ENCODE measurements around the gene RNH1. TPM values are rescaled to one million over a fixed set of nuclear protein-coding genes. Genes with fewer than 3 reads are reported as not detected.

Gene RNH1
- total RNA-seq, 2 experiments from 2014 or later: 101 to 102 TPM

- no peaks in the 10 kb centered on the region for H3K36me3 Mint-ChIP-seq (ENCODE audit: low read depth)
- DNase-seq: no peak
- no peaks in the 10 kb centered on the region for H3K27me3 Mint-ChIP-seq (ENCODE audit: low read depth)
- no peaks in the 10 kb centered on the region for H3K9me3 Mint-ChIP-seq
- CTCF ChIA-PET: interaction anchor here (0.6 kb wide), 1 partner anchor 10 kb away, joined by 4 read pairs; no protein-coding TSS in a partner anchor
- H3K4me1 Mint-ChIP-seq (ENCODE audit: low read depth): no peaks in the 10 kb centered on the region
- H3K27ac Mint-ChIP-seq: no peak overlapping the region
- intact Hi-C loops (cut with micrococcal nuclease): no loop called here
- H3K4me3 Mint-ChIP-seq: no peak overlapping the region
Observed at GRCh38 chr11:548700-549603, 41.9 kb upstream of the RNH1 start.

- no peaks in the 10 kb centered on the region for H3K27me3 Mint-ChIP-seq (ENCODE audit: low read depth)
- H3K27ac Mint-ChIP-seq: no peak overlapping the region
- no peak overlapping the region for H3K4me3 Mint-ChIP-seq
- no peaks in the 10 kb centered on the region for H3K36me3 Mint-ChIP-seq (ENCODE audit: low read depth)
- H3K9me3 Mint-ChIP-seq: no peaks in the 10 kb centered on the region
- CTCF ChIA-PET: interaction anchor here (1.2 kb wide), 1 partner anchor 26 kb away, joined by 3 read pairs; no protein-coding TSS in a partner anchor
- DNase-seq: no peak
- H3K4me1 Mint-ChIP-seq (ENCODE audit: low read depth): no peaks in the 10 kb centered on the region
- intact Hi-C loops (cut with micrococcal nuclease): no loop called here
Observed at GRCh38 chr11:545171-545570, 38.1 kb upstream of the RNH1 start.

- no peaks in the 10 kb centered on the region for H3K27me3 Mint-ChIP-seq (ENCODE audit: low read depth)
- H3K4me3 Mint-ChIP-seq: no peak overlapping the region
- intact Hi-C loops (cut with micrococcal nuclease): no loop called here
- no peaks in the 10 kb centered on the region for H3K36me3 Mint-ChIP-seq (ENCODE audit: low read depth)
- no peaks in the 10 kb centered on the region for H3K9me3 Mint-ChIP-seq
- no peak overlapping the region for H3K27ac Mint-ChIP-seq
- no peak for DNase-seq
- CTCF ChIA-PET: interaction anchor here (1.2 kb wide), 1 partner anchor 26 kb away, joined by 3 read pairs; no protein-coding TSS in a partner anchor
- H3K4me1 Mint-ChIP-seq (ENCODE audit: low read depth): no peaks in the 10 kb centered on the region
Observed at GRCh38 chr11:544817-545166, 37.8 kb upstream of the RNH1 start.

GRCh38 chr11:541433-541885 lies 34.4 kb upstream of the RNH1 start:
- Mint-ChIP-seq H3K27me3 (ENCODE audit: low read depth) (no peaks in the 10 kb centered on the region), H3K36me3 (ENCODE audit: low read depth) (no peaks in the 10 kb centered on the region), H3K27ac (no peak overlapping the region), H3K4me3 (no peak overlapping the region), H3K9me3 (no peaks in the 10 kb centered on the region), H3K4me1 (ENCODE audit: low read depth) (peaks cover 4% of the 10 kb centered on the region)
- CTCF ChIA-PET: no interaction called here
- DNase-seq: no peak
- intact Hi-C loops (cut with micrococcal nuclease): no loop called here

GRCh38 chr11:540583-541432 lies 33.8 kb upstream of the RNH1 start:
- Mint-ChIP-seq H3K9me3 (no peaks in the 10 kb centered on the region), H3K4me3 (no peak overlapping the region), H3K27ac (no peak overlapping the region), H3K27me3 (ENCODE audit: low read depth) (no peaks in the 10 kb centered on the region), H3K36me3 (ENCODE audit: low read depth) (no peaks in the 10 kb centered on the region), H3K4me1 (ENCODE audit: low read depth) (peaks cover 4% of the 10 kb centered on the region)
- no peak for DNase-seq
- intact Hi-C loops (cut with micrococcal nuclease): no loop called here
- CTCF ChIA-PET: interaction anchor here (0.6 kb wide), 1 partner anchor 191 kb away, joined by 3 read pairs; no protein-coding TSS in a partner anchor

- no peaks in the 10 kb centered on the region for H3K9me3 Mint-ChIP-seq
- CTCF ChIA-PET: no interaction called here
- H3K27me3 Mint-ChIP-seq (ENCODE audit: low read depth): no peaks in the 10 kb centered on the region
- H3K36me3 Mint-ChIP-seq (ENCODE audit: low read depth): no peaks in the 10 kb centered on the region
- intact Hi-C loops (cut with micrococcal nuclease): no loop called here
- no peak for DNase-seq
- H3K27ac Mint-ChIP-seq: no peak overlapping the region
- H3K4me3 Mint-ChIP-seq: no peak overlapping the region
- H3K4me1 Mint-ChIP-seq (ENCODE audit: low read depth): peaks cover 4% of the 10 kb centered on the region
Observed at GRCh38 chr11:539971-540481, 33.0 kb upstream of the RNH1 start.

- Mint-ChIP-seq H3K4me1 (ENCODE audit: low read depth) (peaks cover 7% of the 10 kb centered on the region), H3K27me3 (ENCODE audit: low read depth) (no peaks in the 10 kb centered on the region), H3K9me3 (no peaks in the 10 kb centered on the region), H3K27ac (no peak overlapping the region), H3K4me3 (no peak overlapping the region), H3K36me3 (ENCODE audit: low read depth) (no peaks in the 10 kb centered on the region)
- DNase-seq: no peak
- CTCF ChIA-PET: no interaction called here
- intact Hi-C loops (cut with micrococcal nuclease): no loop called here
Observed at GRCh38 chr11:538431-539051, 31.5 kb upstream of the RNH1 start.

GRCh38 chr11:537622-538430 lies 30.8 kb upstream of the RNH1 start:
- Mint-ChIP-seq H3K27ac (no peak overlapping the region), H3K36me3 (ENCODE audit: low read depth) (no peaks in the 10 kb centered on the region), H3K9me3 (no peaks in the 10 kb centered on the region), H3K4me3 (peak overlapping the region; percentile 88), H3K27me3 (ENCODE audit: low read depth) (no peaks in the 10 kb centered on the region), H3K4me1 (ENCODE audit: low read depth) (peaks cover 7% of the 10 kb centered on the region)
- DNase-seq: no peak
- CTCF ChIA-PET: no interaction called here
- intact Hi-C loops (cut with micrococcal nuclease): loop anchor here (2.0 kb wide), 1 partner anchor 75 kb away; no protein-coding TSS in a partner anchor

- CTCF ChIA-PET: interaction anchor here (1.3 to 6.1 kb wide), 3 partner anchors 18 to 89 kb away, joined by 3 to 34 read pairs (median 4); no protein-coding TSS in a partner anchor
Observed at GRCh38 chr11:536841-537621, 30.0 kb upstream of the RNH1 start, which contains the start of gene LRRC56. Gene LRRC56, plus strand, starts transcription at chr11:537527. Its CDS starts 3,158 bp downstream, at chr11:540685.

GRCh38 chr11:535519-536454 lies 28.7 kb upstream of the RNH1 start, which contains the start of gene HRAS:
Gene HRAS, minus strand, starts transcription at chr11:535576.
- peak within 1 kb of the TSS; percentile 88 for H3K4me3 Mint-ChIP-seq
- intact Hi-C loops (cut with micrococcal nuclease): loop anchor here (1.0 to 2.0 kb wide), 4 partner anchors 17 to 77 kb away; partner anchors contain the start of genes PHRF1 and RNH1
- peaks cover 7% of the 10 kb centered on the region for H3K4me1 Mint-ChIP-seq (ENCODE audit: low read depth)
- H3K9me3 Mint-ChIP-seq: no peaks in the 10 kb centered on the region
- CTCF ChIA-PET: interaction anchor here (0.7 to 6.1 kb wide), 5 partner anchors 17 to 119 kb away, joined by 3 to 34 read pairs (median 3); no protein-coding TSS in a partner anchor
- peak within 1 kb of the TSS; percentile 69 for H3K27ac Mint-ChIP-seq
- no peaks in the 10 kb centered on the region for H3K27me3 Mint-ChIP-seq (ENCODE audit: low read depth)
- H3K36me3 Mint-ChIP-seq (ENCODE audit: low read depth): peaks cover 4% of the 10 kb centered on the region
- DNase-seq: peak; percentile 94

More at GRCh38 chr11:536841-537621, 30.0 kb upstream of the RNH1 start, which contains the start of gene LRRC56:
- H3K36me3 Mint-ChIP-seq (ENCODE audit: low read depth): peaks cover under 1% of the 10 kb centered on the region
- peak; percentile 85 for DNase-seq
- intact Hi-C loops (cut with micrococcal nuclease): loop anchor here (2.0 kb wide), 1 partner anchor 76 kb away; no protein-coding TSS in a partner anchor
- no peaks in the 10 kb centered on the region for H3K9me3 Mint-ChIP-seq
- H3K4me1 Mint-ChIP-seq (ENCODE audit: low read depth): peaks cover 7% of the 10 kb centered on the region
- peak within 1 kb of the TSS; percentile 88 for H3K4me3 Mint-ChIP-seq
- H3K27me3 Mint-ChIP-seq (ENCODE audit: low read depth): no peaks in the 10 kb centered on the region
- peak within 1 kb of the TSS; percentile 69 for H3K27ac Mint-ChIP-seq

All from activated naive CD4-positive, alpha-beta T cell treated with anti-CD3 and anti-CD28 coated beads for 36 hours (primary cell).